GM03348 (cell line): ENCODE measurements around the gene CERS1.

Experiments used
- DNase-seq: peaks from one replicate; pipeline ENCODE4 v3.0.0; 2012; ENCODE audit warnings: low spot score

CERS1 gene

GRCh38 chr19:18856385-18857126, 39.4 kb downstream of the CERS1 start:
- DNase-seq, result peak; percentile 47

- no peak for DNase-seq
Measured at GRCh38 chr19:18855647-18856384, 40.1 kb downstream of the CERS1 start.

- no peak for DNase-seq
Measured at GRCh38 chr19:18854982-18855381, 41.0 kb downstream of the CERS1 start.

GRCh38 chr19:18853755-18854427, 42.1 kb downstream of the CERS1 start:
- DNase-seq, result no peak

- DNase-seq, result no peak
Measured at GRCh38 chr19:18852648-18853047, 43.3 kb downstream of the CERS1 start.

- DNase-seq, result no peak
Measured at GRCh38 chr19:18851673-18852325, 44.2 kb downstream of the CERS1 start.

- no peak for DNase-seq
Measured at GRCh38 chr19:18850471-18851375, 45.2 kb downstream of the CERS1 start.

GRCh38 chr19:18849838-18850400, 46.0 kb downstream of the CERS1 start:
- no peak for DNase-seq

GRCh38 chr19:18848878-18849661, 46.9 kb downstream of the CERS1 start:
- DNase-seq, result peak; percentile 83

- DNase-seq, result peak; percentile 79
Measured at GRCh38 chr19:18847549-18848463, 48.2 kb downstream of the CERS1 start.

GRCh38 chr19:18846862-18847548, 49.0 kb downstream of the CERS1 start:
- peak; percentile 92 for DNase-seq

GRCh38 chr19:18845961-18846360, 50.0 kb downstream of the CERS1 start:
- no peak for DNase-seq

GRCh38 chr19:18844806-18845329, 51.1 kb downstream of the CERS1 start:
- DNase-seq, result no peak

- no peak for DNase-seq
Measured at GRCh38 chr19:18843960-18844359, 52.0 kb downstream of the CERS1 start.

GRCh38 chr19:18842166-18842565, 53.8 kb downstream of the CERS1 start:
- DNase-seq, result no peak

GRCh38 chr19:18841400-18841799, 54.6 kb downstream of the CERS1 start:
- DNase-seq, result no peak

GRCh38 chr19:18840288-18841267, 55.4 kb downstream of the CERS1 start:
- no peak for DNase-seq
